HG03521 (cell line): ENCODE data around the gene PFKM.
A peak's percentile ranks its signal among the peaks of the same experiment; 100 is the strongest.
"Not testable (repeated sequence)": the region's sequence is repeated elsewhere in the genome, so short reads cannot be mapped to it uniquely, and the experiment has no call there.

ENCODE experiments used
- ATAC-seq: cut with Tn5 transposase; IDR thresholded peaks from one replicate; pipeline ENCODE4 v1.9.1; 2021; ENCODE audit warnings: mild to moderate bottlenecking, moderate library complexity; ENCODE audit not compliant: unreplicated experiment

The PFKM gene

GRCh38 chr12:48155786-48156185 lies 36.6 kb downstream of the PFKM start:
- not testable (repeated sequence) for ATAC-seq

GRCh38 chr12:48156652-48157017 lies 37.5 kb downstream of the PFKM start:
- no peak for ATAC-seq

- peak; percentile 87 for ATAC-seq
These were observed 38.1 kb downstream of the PFKM start, which contains the start of gene ASB8 for GRCh38 chr12:48157018-48157888. Gene ASB8, minus strand, starts transcription at chr12:48157515. Its CDS starts 4,019 bp downstream, at chr12:48153496.

GRCh38 chr12:48157889-48158370 lies 38.8 kb downstream of the PFKM start:
- ATAC-seq = no peak

GRCh38 chr12:48160046-48160445 lies 40.9 kb downstream of the PFKM start:
- no peak for ATAC-seq

DNA sequence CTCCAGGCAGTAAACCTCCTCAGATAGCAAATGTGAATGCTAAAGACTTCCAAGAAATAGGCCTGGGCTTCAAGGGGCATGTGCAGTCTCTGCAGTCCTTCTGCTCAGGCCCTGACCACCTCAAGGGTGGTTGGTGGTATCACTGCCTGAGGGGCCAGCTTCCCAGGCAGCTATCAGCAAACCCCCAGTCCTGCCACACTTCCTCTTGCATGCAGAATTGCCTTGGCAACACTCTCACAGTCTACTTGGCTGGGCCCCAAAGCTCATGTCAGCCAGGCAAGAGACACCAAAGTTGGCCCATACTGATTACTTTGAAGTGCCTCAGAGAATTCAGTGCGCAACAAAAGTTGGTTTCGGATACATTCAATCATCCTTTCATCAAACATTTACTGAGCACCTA lies 41.6 kb downstream of the PFKM start:
- ATAC-seq = no peak

DNA sequence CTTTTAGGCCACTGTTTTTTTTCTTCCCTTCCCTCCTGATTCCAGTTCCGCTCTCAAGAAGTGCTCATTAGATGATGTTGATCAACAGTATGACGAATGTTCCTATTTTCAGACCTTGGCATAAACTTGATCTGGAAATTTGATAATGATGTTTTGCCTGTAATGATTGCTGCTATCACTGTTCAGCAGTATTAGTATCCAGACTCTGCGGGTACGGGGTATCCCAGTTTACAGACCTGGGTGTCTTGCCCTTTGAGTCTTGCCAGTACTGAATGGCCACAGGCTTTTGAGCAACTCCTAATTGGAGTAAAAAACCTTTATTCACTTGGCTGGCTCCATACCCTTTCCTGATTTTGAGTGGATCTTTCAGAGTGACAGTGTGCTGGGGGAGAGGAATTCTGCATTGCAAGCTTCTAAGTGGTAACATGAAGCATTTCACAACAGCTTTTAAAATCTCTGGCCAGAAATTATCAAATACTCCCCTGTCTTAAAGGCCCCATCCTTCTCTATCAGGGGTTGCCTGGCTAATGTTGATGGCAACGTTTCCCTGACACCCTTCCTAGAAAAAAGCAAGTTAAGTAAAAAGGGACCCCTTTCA lies 44.1 kb downstream of the PFKM start:
- no peak for ATAC-seq

GRCh38 chr12:48164451-48164850 lies 45.3 kb downstream of the PFKM start:
- no peak for ATAC-seq

DNA sequence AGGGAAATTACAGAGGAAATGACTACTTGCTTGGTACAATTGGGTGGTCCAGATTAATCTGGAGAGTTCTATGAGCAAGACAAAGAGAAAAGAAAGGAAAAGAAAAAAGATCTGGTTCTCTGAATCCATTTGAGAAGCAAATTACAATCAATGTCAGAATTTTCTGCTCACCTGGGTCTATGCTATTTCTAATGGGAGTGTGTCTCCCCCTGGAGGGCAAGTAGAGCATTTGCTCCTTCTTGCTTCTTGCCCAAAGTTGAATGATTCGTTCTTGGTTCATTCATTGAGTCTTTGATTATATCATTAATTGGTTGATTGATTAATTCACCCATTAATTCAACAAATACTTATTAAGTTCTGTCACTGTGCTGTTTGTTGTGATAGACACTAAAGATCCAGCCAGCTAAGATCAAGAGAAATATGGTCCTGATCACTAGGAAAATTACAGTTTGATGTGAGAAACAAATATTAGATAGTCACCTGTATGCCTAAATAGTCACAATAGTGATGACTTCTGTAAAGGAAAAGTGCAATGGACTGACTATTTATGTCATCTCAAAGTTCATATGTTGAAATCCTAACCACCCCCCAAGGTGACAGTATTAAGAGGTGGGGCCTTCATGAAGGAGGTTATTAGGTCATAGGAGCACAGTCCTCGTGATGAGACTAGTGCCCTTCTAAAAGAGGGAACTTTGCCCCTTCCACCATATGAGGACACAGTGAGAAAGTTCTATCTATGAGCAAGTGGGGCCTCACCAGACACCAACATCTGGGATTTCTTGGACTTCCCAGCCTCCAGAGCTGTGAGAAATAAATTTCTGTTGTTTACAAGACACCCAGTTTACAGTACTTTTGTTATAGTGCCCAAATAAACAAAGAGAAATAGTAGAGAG lies 46.2 kb downstream of the PFKM start:
- no peak for ATAC-seq

DNA sequence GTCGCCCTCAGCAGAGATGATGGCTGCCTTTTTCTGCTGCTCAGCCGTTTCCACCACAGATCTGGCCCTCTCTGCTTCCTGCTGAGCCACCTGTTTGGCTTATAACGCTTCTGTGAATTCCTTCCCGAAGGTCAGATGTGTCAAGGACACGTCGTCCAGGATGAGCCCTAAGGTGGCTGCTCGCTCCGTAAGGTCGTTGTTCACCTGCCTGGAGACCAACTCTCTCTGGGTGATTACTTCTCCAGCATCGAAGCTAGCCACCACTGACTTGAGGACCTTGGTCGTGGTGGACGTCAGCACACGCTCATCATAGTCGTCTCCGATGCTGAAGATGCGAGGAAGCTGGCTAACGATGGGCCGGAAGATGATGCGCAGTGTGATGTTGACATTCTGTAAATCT lies 49.8 kb downstream of the PFKM start:
- ATAC-seq = no peak

GRCh38 chr12:48175613-48176416 lies 56.7 kb downstream of the PFKM start:
- no peak for ATAC-seq

DNA sequence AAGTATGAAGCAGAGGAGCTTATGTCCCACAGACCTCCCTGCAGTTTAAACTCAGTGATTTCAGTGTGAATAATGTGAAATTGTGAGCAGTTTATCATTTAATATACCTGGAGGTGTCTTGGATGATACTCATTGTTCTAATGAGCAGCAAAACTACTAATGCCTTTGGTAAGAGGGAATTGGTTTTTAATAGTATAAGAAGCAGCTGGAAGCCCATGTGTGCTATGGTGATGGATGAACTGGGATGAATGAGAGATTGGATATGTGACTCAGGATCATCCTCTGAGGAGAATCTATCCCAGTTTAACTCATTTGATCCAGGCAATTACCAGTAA lies 57.2 kb downstream of the PFKM start:
- ATAC-seq = no peak

DNA sequence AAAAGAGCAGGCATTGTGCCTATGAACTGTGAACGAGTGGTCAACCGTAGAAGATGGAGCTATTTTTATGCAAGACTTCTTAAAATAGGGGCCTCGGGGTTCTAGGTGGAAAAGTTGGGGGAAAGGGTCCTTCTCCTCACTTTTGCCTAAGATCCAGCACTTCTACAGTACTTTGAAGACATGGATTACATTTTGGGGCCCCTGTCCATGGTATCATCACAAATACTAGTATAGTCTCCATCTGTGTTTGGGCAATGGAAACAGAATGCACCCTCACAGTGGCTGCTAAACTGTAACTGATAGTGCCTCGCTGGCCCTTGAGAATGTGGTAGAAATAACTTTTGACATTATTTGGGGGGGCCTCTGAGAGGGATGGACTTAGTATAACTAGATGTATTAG lies 58.8 kb downstream of the PFKM start:
- ATAC-seq = no peak

DNA sequence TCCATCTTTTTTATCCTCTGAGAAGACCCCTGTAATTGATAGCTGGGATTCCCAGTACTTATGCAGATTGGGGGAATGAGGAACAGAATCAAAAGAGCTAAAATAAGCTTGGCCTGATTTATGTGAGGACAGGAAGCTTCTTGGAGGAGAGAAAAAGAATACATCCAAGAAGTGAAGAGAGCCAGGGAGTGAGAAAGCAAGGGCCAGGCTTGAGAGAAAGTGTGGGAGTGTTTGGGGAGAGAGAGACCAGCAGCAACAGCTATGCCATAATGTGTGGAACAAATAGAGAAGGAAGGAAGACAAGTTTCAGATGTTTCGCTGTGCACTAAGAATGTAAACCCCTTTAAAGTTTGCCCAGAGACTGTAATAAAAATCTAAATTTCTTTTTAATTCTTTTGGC lies 60.3 kb downstream of the PFKM start:
- no peak for ATAC-seq

GRCh38 chr12:48180424-48180823 lies 61.3 kb downstream of the PFKM start:
- no peak for ATAC-seq

DNA sequence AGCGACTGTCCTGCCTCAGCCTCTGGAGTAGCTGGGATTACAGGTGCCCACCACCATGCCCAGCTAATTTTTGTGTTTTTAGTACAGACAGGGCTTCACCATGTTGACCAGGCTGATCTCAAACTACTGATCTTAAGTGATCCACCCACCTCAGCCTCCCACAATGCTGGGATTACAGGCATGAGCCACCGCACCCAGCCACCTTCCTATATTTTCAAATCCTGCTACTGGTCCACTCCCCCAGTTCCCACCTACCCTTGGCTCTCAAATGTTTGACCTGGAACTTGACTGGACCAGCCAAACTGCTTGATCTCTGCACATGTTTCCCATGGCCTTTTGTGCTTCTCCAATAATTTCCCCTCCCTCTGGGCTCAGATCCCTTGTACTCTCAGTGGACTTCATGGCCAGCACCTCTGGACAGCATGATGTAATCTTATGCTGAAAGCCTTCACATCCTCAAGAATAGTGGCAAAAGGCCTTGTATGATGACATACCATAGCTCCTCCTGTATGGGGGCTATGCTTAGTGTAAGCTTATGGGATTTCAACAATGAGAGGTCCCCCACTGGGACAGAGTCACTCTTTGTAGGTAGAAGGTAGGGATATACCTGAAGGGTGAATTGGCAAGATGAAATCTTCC lies 61.8 kb downstream of the PFKM start:
- ATAC-seq = no peak

- ATAC-seq = no peak
These were observed 63.5 kb downstream of the PFKM start for GRCh38 chr12:48182631-48183030.

GRCh38 chr12:48183091-48183875 lies 64.1 kb downstream of the PFKM start, which contains the start of gene CCDC184:
Gene CCDC184, plus strand, starts transcription at chr12:48183644. Its CDS starts 479 bp downstream, at chr12:48184123.
- peak; percentile 58 for ATAC-seq

GRCh38 chr12:48183876-48184548 lies 64.8 kb downstream of the PFKM start:
- peak; percentile 7 for ATAC-seq
